ENCODE measurements around the gene APOC4.
"Not testable (repeated sequence)": the region's sequence is repeated elsewhere in the genome, so short reads cannot be mapped to it uniquely, and the experiment has no call there.

The APOC4 gene

GRCh38 chr19:44942067-44942571, at the start of gene APOC4:
Gene APOC4, plus strand, starts transcription at chr19:44942237. Its CDS starts 41 bp downstream, at chr19:44942278.
- no peak for DNase-seq

DNA sequence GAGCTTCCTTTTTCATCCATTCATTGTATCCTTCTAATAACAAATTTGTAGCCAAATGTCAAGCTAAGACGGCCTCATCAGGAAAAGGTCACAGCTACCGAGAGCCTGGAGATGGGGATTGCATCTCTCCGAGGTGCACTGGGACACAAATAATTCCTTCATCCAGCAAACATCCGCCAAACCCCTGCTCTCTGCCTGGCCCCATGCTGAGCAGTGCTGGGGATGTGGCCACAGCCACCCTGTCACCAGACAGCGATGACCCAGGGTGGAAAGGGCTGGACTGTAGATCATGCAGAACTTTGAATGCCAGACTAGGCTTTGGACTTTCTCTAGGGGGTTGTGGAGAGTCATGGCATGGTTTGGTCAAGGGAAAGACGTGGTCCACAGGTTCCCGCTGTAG, 49.1 kb upstream of the APOC4 start:
- no peak for DNase-seq

- no peak for DNase-seq
Observed at GRCh38 chr19:44893332-44894051, 48.5 kb upstream of the APOC4 start.

DNA sequence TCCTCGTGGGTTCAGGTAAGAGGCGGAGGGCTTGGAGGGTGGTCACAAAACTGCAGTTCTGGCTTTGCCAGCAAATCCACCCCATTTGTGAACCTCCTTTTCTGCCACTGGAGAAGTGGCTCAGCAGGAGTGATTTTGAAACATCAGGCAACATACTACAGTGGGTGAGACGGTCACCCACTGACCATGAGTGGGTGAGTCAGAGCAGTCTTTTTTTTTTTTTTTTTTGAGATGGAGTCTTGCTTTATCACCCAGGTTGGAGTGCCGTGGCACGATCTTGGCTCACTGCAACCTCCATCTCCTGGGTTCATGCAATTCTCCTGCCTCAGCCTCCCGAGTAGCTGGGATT, 48.0 kb upstream of the APOC4 start:
- DNase-seq: no peak

DNA sequence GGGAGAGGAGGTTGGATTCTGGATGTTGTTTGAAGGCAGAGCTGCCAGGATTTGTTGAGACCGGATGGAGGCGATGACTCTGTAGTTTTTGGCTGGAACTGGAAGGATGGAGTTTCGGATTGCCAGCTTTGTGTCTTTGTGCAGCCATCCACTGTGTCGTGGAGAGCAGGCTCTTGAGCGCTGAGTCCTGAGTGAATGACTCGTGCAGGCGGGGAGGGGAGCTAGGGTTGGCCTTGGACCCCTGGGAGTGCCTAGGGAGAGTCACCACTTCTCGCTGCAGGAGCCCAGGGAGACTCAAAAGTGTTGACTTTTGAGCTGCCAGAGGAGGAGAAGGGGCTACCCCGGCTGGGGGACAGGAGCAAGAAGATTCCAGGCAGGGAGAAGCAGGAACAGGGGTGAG, 47.1 kb upstream of the APOC4 start:
- DNase-seq: no peak

DNA sequence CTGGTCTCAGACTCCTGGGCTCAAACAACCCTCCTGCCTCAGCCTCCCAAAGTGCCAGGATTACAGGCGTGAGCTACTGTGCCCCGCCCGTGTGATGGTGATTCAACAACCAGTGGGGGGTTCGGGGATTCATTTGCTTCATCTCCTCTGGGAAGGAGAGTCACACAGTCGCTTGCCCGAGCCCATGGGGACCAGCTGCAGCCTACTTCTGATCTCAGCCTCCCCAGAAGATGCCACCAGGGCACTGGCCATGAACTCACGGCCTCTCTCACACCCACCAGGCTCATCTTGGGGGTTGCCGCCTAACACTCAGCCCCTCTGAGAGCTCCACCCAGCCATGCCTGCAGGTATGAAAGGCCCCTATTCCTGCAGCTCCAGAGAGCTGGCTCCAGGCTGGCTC, 44.2 kb upstream of the APOC4 start:
- no peak for DNase-seq

DNA sequence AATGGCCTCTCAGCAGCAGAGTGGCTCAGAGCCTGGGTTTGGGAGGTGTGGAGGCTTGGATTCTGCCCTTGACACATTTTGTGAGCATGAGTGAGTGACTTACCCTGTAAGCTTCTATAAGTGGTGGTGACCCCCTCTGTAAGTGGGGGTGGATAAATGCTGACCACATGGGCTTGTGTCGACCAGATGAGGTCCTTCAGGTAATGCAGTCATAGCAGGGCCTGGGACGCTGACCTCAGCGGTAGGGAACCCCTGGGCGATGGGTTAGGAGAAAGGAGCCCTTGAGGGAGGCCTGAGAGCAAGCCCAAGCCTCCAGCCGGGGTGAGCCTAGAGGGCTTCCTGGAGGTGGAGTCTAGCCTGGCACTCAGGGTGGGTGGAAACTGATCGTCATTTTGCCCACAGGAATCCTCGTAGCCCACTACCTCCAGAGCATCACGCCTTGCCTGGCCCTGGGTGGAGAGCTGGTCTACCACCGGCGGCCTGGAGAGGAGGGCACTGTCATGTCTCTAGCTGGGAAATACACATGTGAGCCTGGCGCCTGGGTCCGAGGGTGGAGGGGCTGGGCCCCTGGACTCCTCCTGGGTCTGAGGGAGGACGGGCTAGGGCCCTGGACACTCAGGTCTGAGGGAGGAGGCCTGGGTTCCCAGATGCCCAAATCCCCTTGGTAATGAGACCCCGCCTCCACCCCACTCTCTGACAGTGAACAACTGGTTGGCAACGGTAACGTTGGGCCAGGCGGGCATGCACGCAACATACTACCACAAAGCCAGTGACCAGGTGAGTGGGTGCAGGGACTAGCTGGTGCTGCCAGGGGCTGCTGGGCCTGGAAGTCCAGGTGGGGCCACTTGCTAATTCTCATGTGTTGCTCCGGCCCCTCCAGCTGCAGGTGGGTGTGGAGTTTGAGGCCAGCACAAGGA, 41.5 kb upstream of the APOC4 start:
- DNase-seq: no peak

GRCh38 chr19:44903216-44903601, 38.8 kb upstream of the APOC4 start:
- no peak for DNase-seq

DNA sequence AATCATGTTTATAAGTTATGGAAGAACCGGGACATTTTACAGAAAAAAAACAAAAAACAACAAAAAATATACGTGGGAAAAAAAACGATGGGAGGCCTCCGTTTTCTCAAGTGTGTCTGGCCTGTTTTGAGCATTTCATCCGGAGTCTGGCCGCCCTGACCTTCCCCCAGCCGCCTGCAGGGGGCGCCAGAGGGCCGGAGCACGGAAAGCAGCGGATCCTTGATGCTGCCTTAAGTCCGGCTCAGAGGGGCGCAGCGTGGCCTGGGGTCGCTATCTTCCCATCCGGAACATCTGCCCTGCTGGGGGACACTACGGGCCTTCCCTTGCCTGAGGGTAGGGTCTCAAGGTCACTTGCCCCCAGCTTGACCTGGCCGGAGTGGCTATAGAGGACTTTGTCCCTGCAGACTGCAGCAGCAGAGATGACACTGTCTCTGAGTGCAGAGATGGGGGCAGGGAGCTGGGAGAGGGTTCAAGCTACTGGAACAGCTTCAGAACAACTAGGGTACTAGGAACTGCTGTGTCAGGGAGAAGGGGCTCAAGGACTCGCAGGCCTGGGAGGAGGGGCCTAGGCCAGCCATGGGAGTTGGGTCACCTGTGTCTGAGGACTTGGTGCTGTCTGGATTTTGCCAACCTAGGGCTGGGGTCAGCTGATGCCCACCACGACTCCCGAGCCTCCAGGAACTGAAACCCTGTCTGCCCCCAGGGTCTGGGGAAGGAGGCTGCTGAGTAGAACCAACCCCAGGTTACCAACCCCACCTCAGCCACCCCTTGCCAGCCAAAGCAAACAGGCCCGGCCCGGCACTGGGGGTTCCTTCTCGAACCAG, 38.2 kb upstream of the APOC4 start:
- no peak for DNase-seq

- no peak for DNase-seq
Observed at GRCh38 chr19:44904426-44904994, 37.5 kb upstream of the APOC4 start.

DNA sequence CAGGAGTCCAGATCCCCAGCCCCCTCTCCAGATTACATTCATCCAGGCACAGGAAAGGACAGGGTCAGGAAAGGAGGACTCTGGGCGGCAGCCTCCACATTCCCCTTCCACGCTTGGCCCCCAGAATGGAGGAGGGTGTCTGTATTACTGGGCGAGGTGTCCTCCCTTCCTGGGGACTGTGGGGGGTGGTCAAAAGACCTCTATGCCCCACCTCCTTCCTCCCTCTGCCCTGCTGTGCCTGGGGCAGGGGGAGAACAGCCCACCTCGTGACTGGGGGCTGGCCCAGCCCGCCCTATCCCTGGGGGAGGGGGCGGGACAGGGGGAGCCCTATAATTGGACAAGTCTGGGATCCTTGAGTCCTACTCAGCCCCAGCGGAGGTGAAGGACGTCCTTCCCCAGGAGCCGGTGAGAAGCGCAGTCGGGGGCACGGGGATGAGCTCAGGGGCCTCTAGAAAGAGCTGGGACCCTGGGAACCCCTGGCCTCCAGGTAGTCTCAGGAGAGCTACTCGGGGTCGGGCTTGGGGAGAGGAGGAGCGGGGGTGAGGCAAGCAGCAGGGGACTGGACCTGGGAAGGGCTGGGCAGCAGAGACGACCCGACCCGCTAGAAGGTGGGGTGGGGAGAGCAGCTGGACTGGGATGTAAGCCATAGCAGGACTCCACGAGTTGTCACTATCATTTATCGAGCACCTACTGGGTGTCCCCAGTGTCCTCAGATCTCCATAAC, 36.4 kb upstream of the APOC4 start, which contains the start of gene APOE:
APOE (plus strand) TSS at position 360 of the 724 bp plus-strand sequence. CDS start 829 bp downstream, outside the sequence.
- no peak for DNase-seq

- DNase-seq: no peak
Observed at GRCh38 chr19:44907613-44908012, 34.4 kb upstream of the APOC4 start.

DNA sequence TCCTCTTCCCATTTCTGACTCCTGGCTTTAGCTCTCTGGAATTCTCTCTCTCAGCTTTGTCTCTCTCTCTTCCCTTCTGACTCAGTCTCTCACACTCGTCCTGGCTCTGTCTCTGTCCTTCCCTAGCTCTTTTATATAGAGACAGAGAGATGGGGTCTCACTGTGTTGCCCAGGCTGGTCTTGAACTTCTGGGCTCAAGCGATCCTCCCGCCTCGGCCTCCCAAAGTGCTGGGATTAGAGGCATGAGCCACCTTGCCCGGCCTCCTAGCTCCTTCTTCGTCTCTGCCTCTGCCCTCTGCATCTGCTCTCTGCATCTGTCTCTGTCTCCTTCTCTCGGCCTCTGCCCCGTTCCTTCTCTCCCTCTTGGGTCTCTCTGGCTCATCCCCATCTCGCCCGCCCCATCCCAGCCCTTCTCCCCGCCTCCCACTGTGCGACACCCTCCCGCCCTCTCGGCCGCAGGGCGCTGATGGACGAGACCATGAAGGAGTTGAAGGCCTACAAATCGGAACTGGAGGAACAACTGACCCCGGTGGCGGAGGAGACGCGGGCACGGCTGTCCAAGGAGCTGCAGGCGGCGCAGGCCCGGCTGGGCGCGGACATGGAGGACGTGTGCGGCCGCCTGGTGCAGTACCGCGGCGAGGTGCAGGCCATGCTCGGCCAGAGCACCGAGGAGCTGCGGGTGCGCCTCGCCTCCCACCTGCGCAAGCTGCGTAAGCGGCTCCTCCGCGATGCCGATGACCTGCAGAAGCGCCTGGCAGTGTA, 33.8 kb upstream of the APOC4 start:
- DNase-seq: no peak

- DNase-seq: no peak
Observed at GRCh38 chr19:44908836-44909261, 33.2 kb upstream of the APOC4 start.

DNA sequence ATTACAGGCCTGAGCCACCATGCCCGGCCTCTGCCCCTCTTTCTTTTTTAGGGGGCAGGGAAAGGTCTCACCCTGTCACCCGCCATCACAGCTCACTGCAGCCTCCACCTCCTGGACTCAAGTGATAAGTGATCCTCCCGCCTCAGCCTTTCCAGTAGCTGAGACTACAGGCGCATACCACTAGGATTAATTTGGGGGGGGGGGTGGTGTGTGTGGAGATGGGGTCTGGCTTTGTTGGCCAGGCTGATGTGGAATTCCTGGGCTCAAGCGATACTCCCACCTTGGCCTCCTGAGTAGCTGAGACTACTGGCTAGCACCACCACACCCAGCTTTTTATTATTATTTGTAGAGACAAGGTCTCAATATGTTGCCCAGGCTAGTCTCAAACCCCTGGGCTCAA, 32.3 kb upstream of the APOC4 start:
- no peak for DNase-seq

GRCh38 chr19:44911896-44912295, 30.1 kb upstream of the APOC4 start:
- DNase-seq: not testable (repeated sequence)

DNA sequence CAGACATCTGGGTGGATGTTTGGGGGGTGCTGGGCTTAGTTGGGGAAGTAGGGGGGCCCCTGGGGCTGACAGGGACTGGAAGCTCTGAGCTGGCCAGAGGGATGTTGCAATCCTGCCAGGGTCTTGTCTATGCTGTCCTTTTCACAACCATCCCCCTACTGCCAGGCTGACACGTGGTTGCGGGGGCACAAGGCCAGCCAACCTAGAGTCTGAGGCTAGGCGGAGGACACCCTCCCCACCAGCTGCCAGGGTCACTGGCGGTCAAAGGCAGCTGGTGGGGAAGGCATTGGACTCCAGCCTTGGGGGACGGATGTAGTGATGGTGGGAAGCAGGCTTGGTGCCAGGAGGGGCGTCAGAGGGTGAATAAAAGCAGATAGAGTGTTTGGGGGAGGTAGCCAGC, 29.2 kb upstream of the APOC4 start:
- DNase-seq: no peak

DNA sequence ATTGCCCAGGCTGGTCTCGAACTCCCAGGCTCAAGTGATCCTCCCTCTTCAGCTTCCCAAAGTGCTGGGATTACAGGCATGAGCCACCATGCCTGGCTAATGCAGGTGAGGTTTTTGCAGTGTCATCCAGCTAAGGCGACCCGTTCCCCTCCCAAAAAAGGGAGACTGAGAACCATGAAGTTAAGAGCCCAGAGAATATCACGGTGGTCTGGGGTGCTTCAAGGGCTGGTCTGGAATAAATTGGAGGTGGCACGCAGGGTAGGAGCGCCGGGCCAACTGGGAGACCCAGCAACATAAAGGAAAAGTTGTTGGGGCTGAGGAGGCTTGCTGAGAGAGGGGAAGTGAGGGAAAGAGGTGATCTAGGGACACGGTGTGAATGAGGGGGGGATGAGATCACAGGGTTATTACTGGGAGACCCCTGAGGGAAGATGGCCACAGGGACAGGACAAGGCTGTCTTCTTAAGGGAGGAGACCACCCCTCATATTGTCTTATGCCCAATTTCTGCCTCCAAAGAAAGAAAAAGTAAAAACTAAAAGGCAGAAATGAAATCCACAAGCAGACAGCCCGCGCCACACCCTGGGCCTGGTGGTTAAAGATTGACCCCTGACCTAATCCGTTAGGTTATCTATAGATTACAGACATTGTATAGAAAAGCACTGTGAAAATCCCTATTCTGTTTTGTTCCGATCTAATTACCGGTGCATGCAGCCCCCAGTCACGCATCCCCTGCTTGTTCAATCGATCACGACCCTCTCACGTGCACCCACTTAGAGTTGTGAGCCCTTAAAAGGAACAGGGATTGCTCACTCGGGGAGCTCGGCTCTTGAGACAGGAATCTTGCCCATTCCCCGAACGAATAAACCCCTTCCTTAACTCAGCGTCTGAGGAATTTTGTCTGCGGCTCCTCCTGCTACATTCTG, 28.3 kb upstream of the APOC4 start:
- not testable (repeated sequence) for DNase-seq

GRCh38 chr19:44914433-44915206, 27.4 kb upstream of the APOC4 start, which contains the start of gene APOC1:
Gene APOC1, plus strand, starts transcription at chr19:44914608. Its CDS starts 284 bp downstream, at chr19:44914892.
- DNase-seq: peak; percentile 73
